GM06990 (cell line): Measurements from ENCODE around the gene DYNC2I2.

Experiments
- DNase-seq: peaks from one replicate; pipeline ENCODE4 v3.0.0-alpha.2; 2011; ENCODE audit not compliant: insufficient read length; ENCODE audit errors: extremely low read depth
- H3K27me3 ChIP-seq: replicated peaks from 2 replicates; pipeline ENCODE4 v1.6.0; 2011; ENCODE audit warnings: low read length; ENCODE audit not compliant: control insufficient read depth, insufficient read depth
- H3K36me3 ChIP-seq: 2 replicates; pipeline ENCODE4 v1.5.1; 2011; ENCODE audit warnings: low read length; ENCODE audit not compliant: control insufficient read depth, insufficient read depth
- H3K4me3 ChIP-seq: replicated peaks from 2 replicates; pipeline ENCODE4 v1.5.1; 2011; ENCODE audit warnings: low read depth, mild to moderate bottlenecking, control low read depth, low read length
- CTCF ChIP-seq: IDR thresholded peaks from 2 replicates; pipeline ENCODE4 v1.5.1; 2011; ENCODE audit warnings: low read length, control low read depth, mild to moderate bottlenecking, inconsistent platforms; ENCODE audit not compliant: insufficient read depth, poor library complexity, severe bottlenecking

DYNC2I2 gene

GRCh38 chr9:128642675-128643245 lies 13.9 kb downstream of the DYNC2I2 start:
- no peak overlapping the region for H3K4me3 ChIP-seq
- DNase-seq = no peak
- peaks cover 2% of the 10 kb centered on the region for H3K36me3 ChIP-seq
- TF ChIP-seq CTCF = no peak
- H3K27me3 ChIP-seq = no peaks in the 10 kb centered on the region

GRCh38 chr9:128640603-128641002 lies 16.0 kb downstream of the DYNC2I2 start:
- peaks cover 6% of the 10 kb centered on the region for H3K36me3 ChIP-seq
- no peak for TF ChIP-seq CTCF

GRCh38 chr9:128638580-128638979 lies 18.1 kb downstream of the DYNC2I2 start:
- no peak for TF ChIP-seq CTCF
- no peaks in the 10 kb centered on the region for H3K27me3 ChIP-seq
- no peak for DNase-seq
- H3K36me3 ChIP-seq = peaks cover 20% of the 10 kb centered on the region
- H3K4me3 ChIP-seq = no peak overlapping the region

More at GRCh38 chr9:128640603-128641002, 16.0 kb downstream of the DYNC2I2 start:
- no peak for DNase-seq
- Histone ChIP-seq H3K27me3 (no peaks in the 10 kb centered on the region), H3K4me3 (no peak overlapping the region)

- peaks cover 27% of the 10 kb centered on the region for H3K36me3 ChIP-seq
- H3K27me3 ChIP-seq = no peaks in the 10 kb centered on the region
- no peak overlapping the region for H3K4me3 ChIP-seq
- no peak for TF ChIP-seq CTCF
- DNase-seq = no peak
Observed at GRCh38 chr9:128637656-128638055, 19.0 kb downstream of the DYNC2I2 start.

GRCh38 chr9:128636556-128637530 lies 19.8 kb downstream of the DYNC2I2 start:
- no peak for DNase-seq
- no peak for TF ChIP-seq CTCF
- H3K27me3 ChIP-seq = no peaks in the 10 kb centered on the region
- H3K36me3 ChIP-seq = peaks cover 30% of the 10 kb centered on the region
- H3K4me3 ChIP-seq = no peak overlapping the region
